ENCODE data around the gene SPINK4.

The SPINK4 gene

DNA sequence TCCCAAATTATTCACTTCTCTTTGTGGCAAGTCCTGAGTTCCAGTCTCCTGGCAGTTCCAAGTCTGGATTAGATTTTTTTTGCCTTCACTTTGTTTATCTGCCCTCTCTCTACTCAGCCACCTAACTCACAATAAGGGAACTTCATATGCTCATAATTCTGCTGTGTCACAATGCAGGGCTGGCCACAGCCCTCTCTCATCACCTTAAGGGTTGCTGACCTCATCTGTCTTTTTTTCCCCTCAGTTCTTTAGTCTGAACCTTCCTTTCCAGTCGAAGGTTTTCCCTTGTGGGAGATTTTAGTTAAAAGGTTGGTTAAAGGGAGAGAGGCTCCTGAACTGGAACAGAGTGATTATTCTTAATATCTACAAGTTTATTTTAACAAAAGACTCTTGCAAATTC lies 20.4 kb downstream of the SPINK4 start:
- no peak for DNase-seq

GRCh38 chr9:33263131-33264002 lies 23.4 kb downstream of the SPINK4 start:
- DNase-seq: peak in 1 of 2 donors; percentile 14

- DNase-seq: peak; percentile 37 to 40
These were observed 24.1 kb downstream of the SPINK4 start for GRCh38 chr9:33264003-33264472.

GRCh38 chr9:33264473-33265177 lies 24.7 kb downstream of the SPINK4 start, which contains the start of the genes BAG1 and CHMP5:
Gene BAG1, minus strand, starts transcription at chr9:33264708.
Gene CHMP5, plus strand, starts transcription at chr9:33265049. Its CDS starts 30 bp downstream, at chr9:33265079.
- DNase-seq: peak; percentile 99 to 100

GRCh38 chr9:33265211-33265865 lies 25.4 kb downstream of the SPINK4 start:
- DNase-seq: peak in 1 of 2 donors; percentile 22

DNA sequence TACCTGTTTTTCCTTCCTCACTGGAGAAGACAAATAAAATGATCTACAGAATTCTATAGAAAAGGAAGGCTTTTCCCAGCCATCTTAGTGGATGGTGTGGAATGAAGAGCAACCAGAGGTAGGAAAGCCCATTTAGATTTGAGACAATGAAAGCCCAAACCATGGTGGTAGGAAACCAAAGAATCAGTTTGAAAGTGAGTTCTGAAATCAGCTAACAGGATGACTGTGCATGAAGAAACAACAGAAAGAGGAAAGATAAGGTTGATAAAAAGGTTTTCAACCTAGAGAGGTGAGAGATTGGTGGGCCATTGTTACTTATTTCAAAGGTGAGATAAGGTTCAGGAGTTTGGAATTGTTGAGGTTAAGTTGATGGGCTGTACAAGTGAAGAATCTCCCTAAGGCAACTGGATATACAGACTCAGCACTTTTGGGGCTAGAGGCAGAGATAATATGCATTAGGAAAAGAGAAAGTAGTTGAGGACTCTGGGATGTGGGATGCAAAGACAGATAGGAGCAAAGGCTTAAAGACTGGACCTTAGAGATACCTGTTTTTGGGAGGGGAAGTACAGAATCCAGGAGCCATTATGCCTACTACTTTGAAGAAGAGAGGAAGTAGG lies 27.3 kb downstream of the SPINK4 start:
- no peak for DNase-seq

- no peak for DNase-seq
These were observed 30.2 kb downstream of the SPINK4 start for GRCh38 chr9:33270146-33270545.

DNA sequence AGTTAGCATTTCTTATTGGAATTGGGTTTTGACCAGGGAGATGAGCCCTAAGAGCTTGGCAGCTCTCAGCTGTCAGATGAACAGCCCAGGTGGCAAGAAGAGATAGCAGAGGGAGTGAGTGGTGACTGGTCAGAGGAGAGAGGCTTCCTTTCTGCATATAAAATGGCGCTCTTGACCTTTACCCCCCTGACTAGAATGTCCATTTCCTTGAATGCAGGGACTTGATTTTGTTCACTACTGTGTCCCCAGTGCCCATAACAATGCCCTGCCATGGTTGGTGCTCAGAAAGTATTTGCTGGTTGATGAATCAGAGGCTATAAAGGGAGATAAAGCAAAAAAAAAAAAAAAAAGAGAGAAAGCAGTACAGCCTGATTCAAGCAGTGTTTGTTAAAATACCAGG lies 32.1 kb downstream of the SPINK4 start:
- no peak for DNase-seq

GRCh38 chr9:33273266-33273971 lies 33.5 kb downstream of the SPINK4 start:
- DNase-seq: no peak

GRCh38 chr9:33273972-33274328 lies 34.0 kb downstream of the SPINK4 start:
- DNase-seq: no peak

DNA sequence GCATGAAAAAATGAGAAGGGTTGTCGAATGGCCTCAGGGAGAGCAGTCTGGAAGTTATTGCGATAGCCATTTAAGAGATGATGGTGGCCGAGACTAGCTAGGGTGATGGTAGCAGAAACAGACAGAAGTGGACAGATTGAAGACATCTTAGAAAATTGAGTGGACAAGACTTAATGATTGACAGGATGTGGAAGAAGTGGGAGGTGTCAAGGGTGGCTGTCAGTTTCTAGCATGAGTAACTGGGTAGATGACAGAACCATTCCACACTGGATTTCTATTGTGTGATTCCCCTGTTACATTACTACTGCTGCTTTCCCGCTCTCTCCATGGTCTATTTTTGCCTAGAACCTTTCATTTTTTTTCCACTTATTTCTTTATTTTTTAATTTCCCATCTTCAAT lies 37.5 kb downstream of the SPINK4 start:
- no peak for DNase-seq

- DNase-seq: no peak
These were observed 45.5 kb downstream of the SPINK4 start for GRCh38 chr9:33285502-33285901.

- DNase-seq: peak; percentile 68 to 80
These were observed 47.1 kb downstream of the SPINK4 start for GRCh38 chr9:33287087-33287490.

DNA sequence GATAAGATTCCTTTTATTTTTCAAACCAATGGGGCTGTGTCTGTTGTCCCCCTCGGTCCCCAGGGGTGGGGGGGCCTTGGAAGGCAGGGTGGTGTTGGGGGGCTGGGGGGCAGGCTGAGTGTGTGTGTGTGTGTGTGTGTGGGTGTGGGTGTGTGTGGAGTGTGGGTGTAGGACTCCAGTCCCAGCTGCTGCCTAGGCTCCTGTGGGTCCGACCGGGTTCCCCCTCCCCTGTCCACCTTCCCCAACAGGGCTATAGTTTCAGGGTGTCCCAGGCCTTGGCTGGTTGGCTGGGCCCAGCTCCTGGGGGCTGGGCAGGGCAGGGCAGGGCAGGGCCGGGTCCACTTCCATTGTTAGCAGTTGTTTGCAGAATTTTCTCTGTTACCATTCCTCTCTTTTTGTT lies 48.3 kb downstream of the SPINK4 start:
- DNase-seq: no peak

GRCh38 chr9:33288828-33289483 lies 49.0 kb downstream of the SPINK4 start:
- DNase-seq: no peak

- DNase-seq: peak; percentile 20 to 36
These were observed 49.5 kb downstream of the SPINK4 start for GRCh38 chr9:33289496-33289895.

- DNase-seq: no peak
These were observed 49.9 kb downstream of the SPINK4 start for GRCh38 chr9:33289936-33290246.

DNA sequence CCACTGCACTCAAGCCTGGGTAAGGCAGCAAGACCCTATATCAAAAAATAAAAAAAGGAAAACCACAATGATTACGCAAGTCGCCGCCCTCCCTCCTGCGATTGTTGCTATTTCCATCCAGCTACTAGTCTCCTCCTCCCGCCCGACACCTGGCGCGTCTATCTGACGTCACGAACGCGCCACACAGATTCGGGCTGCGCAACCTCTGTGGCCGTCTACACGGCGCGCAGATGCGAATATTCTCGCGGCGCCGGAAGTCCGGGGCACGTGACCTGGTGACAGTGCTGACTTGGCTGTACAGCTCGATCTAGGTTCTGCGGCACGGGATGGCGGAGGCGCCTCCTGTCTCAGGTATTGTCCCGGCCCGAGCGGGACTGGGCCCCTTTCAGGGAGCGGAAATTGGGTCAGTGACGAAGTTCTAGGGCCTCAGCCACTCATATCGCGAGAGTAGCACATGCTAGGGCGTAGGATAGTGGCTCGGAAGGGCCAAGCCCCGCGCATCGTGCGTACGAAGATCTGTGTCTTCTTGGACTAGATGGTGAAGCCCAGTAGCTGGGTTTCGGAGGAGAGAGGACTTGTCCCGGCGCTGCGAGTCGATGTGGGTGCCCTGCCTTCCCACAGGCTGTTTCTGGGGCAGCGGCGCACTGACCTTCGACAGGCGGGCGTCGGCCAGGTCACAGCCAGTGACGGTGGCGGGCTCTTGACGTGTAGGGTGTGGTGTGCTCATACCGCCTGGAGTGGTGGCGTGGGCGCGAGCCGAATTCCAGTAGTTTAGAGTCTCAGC lies 50.5 kb downstream of the SPINK4 start, which contains the start of gene NFX1:
TSS of gene NFX1 (plus strand) at position 270 of the 784 bp plus-strand sequence. CDS start at position 327, 57 bp downstream.
- DNase-seq: peak; percentile 99

DNA sequence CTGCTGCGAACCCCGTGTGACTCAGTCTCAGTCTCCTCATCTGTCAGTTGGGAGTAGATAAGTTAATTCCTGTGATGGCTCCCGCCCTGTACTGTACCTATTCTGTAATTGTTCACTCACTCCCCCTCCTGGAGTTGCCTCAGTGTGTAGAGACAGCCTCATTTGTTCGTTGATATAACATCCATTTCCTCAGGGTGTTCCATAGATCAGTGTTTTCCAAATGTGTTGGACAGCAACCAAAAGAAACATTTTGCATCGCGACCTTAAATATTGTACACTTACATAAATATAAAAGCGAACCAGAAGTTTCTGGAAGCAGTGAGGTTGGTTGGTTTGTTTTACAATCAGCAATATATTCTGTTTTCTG lies 51.0 kb downstream of the SPINK4 start:
- no peak for DNase-seq

DNA sequence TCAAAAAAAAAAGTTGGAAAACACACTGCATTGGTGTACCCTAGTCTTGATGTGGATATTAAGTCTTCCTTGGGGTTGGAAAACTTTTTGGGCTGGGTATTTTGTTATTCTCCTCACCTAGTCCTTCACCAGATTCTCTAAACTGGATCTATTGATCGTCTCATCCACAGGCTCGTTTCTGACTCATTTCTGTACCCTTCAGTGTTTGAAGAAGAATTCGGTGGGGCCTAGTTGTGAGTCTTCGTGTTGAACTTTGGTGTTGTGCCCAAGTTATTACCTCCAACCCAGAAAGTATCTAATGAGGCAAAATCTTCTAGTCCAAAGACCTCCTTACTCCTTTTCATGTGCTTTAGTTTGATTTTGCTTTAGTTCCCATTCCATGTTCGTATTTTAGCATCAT lies 51.9 kb downstream of the SPINK4 start:
- no peak for DNase-seq

GRCh38 chr9:33293782-33294181 lies 53.8 kb downstream of the SPINK4 start:
- DNase-seq: no peak

Data from CD4-positive, alpha-beta T cell treated with Interleukin-1 beta for 1 hour (primary cell).